ENCODE results near the gene MCUR1.
A peak's percentile ranks its signal among the peaks of the same experiment; 100 is the strongest.

Gene MCUR1

GRCh38 chr6:13767121-13767808, 47.1 kb downstream of the MCUR1 start:
- no peak for TF ChIP-seq CTCF (IDR thresholded peaks at IDR 0.05; ENCODE audit: poor library complexity, severe bottlenecking)
- H3K4me3 ChIP-seq (ENCODE audit: severe bottlenecking), result no peak overlapping the region
- no peaks in the 10 kb centered on the region for H3K9me3 ChIP-seq (ENCODE audit: severe bottlenecking)
- peaks cover 9% of the 10 kb centered on the region for H3K4me1 ChIP-seq (ENCODE audit: insufficient read depth, poor library complexity, severe bottlenecking)
- H3K27me3 ChIP-seq (ENCODE audit: insufficient read depth, poor library complexity, severe bottlenecking), result no peaks in the 10 kb centered on the region
- no peak overlapping the region for H3K27ac ChIP-seq (ENCODE audit: poor library complexity, severe bottlenecking)
- no peaks in the 10 kb centered on the region for H3K36me3 ChIP-seq (ENCODE audit: low read depth)
- ATAC-seq (ENCODE audit: low read depth), result no peak
- no peak for DNase-seq (ENCODE audit: low spot score)

- peak; percentile 71 for ATAC-seq (ENCODE audit: low read depth)
- H3K27ac ChIP-seq (ENCODE audit: poor library complexity, severe bottlenecking), result peak overlapping the region; percentile 13
Observed at GRCh38 chr6:13766201-13766634, 48.1 kb downstream of the MCUR1 start.

GRCh38 chr6:13765570-13765969, 48.8 kb downstream of the MCUR1 start:
- no peak for TF ChIP-seq CTCF (IDR thresholded peaks at IDR 0.05; ENCODE audit: poor library complexity, severe bottlenecking)
- H3K4me1 ChIP-seq (ENCODE audit: insufficient read depth, poor library complexity, severe bottlenecking), result peaks cover 20% of the 10 kb centered on the region
- no peak overlapping the region for H3K4me3 ChIP-seq (ENCODE audit: severe bottlenecking)
- no peak for ATAC-seq (ENCODE audit: low read depth)
- H3K27me3 ChIP-seq (ENCODE audit: insufficient read depth, poor library complexity, severe bottlenecking), result no peaks in the 10 kb centered on the region
- H3K9me3 ChIP-seq (ENCODE audit: severe bottlenecking), result no peaks in the 10 kb centered on the region
- no peaks in the 10 kb centered on the region for H3K36me3 ChIP-seq (ENCODE audit: low read depth)
- DNase-seq (ENCODE audit: low spot score), result no peak
- H3K27ac ChIP-seq (ENCODE audit: poor library complexity, severe bottlenecking), result peak overlapping the region; percentile 13

More at GRCh38 chr6:13766201-13766634, 48.1 kb downstream of the MCUR1 start:
- Histone ChIP-seq H3K9me3 (ENCODE audit: severe bottlenecking) (no peaks in the 10 kb centered on the region), H3K4me1 (ENCODE audit: insufficient read depth, poor library complexity, severe bottlenecking) (peaks cover 17% of the 10 kb centered on the region), H3K27me3 (ENCODE audit: insufficient read depth, poor library complexity, severe bottlenecking) (no peaks in the 10 kb centered on the region), H3K4me3 (ENCODE audit: severe bottlenecking) (no peak overlapping the region), H3K36me3 (ENCODE audit: low read depth) (no peaks in the 10 kb centered on the region)
- no peak for TF ChIP-seq CTCF (IDR thresholded peaks at IDR 0.05; ENCODE audit: poor library complexity, severe bottlenecking)
- no peak for DNase-seq (ENCODE audit: low spot score)

GRCh38 chr6:13764996-13765395, 49.4 kb downstream of the MCUR1 start:
- Histone ChIP-seq H3K27me3 (ENCODE audit: insufficient read depth, poor library complexity, severe bottlenecking) (no peaks in the 10 kb centered on the region), H3K4me3 (ENCODE audit: severe bottlenecking) (no peak overlapping the region), H3K9me3 (ENCODE audit: severe bottlenecking) (no peaks in the 10 kb centered on the region), H3K27ac (ENCODE audit: poor library complexity, severe bottlenecking) (no peak overlapping the region), H3K36me3 (ENCODE audit: low read depth) (no peaks in the 10 kb centered on the region), H3K4me1 (ENCODE audit: insufficient read depth, poor library complexity, severe bottlenecking) (peaks cover 20% of the 10 kb centered on the region)
- DNase-seq (ENCODE audit: low spot score) (no peak), ATAC-seq (ENCODE audit: low read depth) (no peak)
- TF ChIP-seq CTCF (IDR thresholded peaks at IDR 0.05; ENCODE audit: poor library complexity, severe bottlenecking), result no peak

- Histone ChIP-seq H3K36me3 (ENCODE audit: low read depth) (no peaks in the 10 kb centered on the region), H3K9me3 (ENCODE audit: severe bottlenecking) (no peaks in the 10 kb centered on the region), H3K27me3 (ENCODE audit: insufficient read depth, poor library complexity, severe bottlenecking) (no peaks in the 10 kb centered on the region), H3K4me1 (ENCODE audit: insufficient read depth, poor library complexity, severe bottlenecking) (peaks cover 20% of the 10 kb centered on the region), H3K27ac (ENCODE audit: poor library complexity, severe bottlenecking) (no peak overlapping the region), H3K4me3 (ENCODE audit: severe bottlenecking) (no peak overlapping the region)
- TF ChIP-seq CTCF (IDR thresholded peaks at IDR 0.05; ENCODE audit: poor library complexity, severe bottlenecking), result no peak
- no peak for ATAC-seq (ENCODE audit: low read depth)
- DNase-seq (ENCODE audit: low spot score), result no peak
Observed at GRCh38 chr6:13763740-13764381, 50.5 kb downstream of the MCUR1 start.

Measured in RWPE2 (cell line).